Skin epidermis (tissue), 12 donors: ENCODE measurements around the gene GRIA4.

Experiments used
- H3K27ac ChIP-seq, 21 experiments: fragments of 200-600 bp; sonication (generic) in 11 of 21; one replicate each; pipeline ENCODE4 v1.5.0; 2020; ENCODE audit warnings: mild to moderate bottlenecking in 3 of 21, inconsistent platforms in 2 of 21, moderate library complexity in 2 of 21
- H3K4me3 ChIP-seq, 7 experiments: fragments of 200-600 bp; sonication (generic) in 2 of 7; one replicate each; pipeline ENCODE4 v1.5.0; 2020; ENCODE audit warnings: inconsistent platforms in 2 of 7, mild to moderate bottlenecking in 2 of 7, moderate library complexity in 1 of 7

Gene GRIA4

GRCh38 chr11:105635466-105635865 lies 25.6 kb downstream of the GRIA4 start:
- no peak overlapping the region for H3K4me3 ChIP-seq
- no peak overlapping the region for H3K27ac ChIP-seq

GRCh38 chr11:105636496-105636895 lies 26.6 kb downstream of the GRIA4 start:
- Histone ChIP-seq H3K27ac (no peak overlapping the region), H3K4me3 (no peak overlapping the region)

DNA sequence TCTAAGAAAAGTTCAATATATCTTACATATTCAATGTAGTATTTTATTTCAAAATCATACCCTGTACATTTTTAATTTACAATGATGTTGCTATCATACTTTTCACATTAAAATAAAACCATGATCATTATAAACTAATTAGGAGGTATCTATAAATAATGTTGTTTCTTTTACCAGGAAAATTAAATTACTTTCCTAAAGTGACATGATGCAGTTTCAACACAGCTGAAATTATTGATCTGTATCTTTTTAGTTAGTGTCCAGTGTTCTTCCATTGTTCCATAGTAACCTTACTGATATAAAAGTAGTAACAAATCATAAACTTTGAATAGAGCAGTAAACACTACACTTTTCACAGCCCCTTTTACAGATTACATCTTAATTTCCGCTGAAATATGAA lies 29.7 kb downstream of the GRIA4 start:
- Histone ChIP-seq H3K27ac (no peak overlapping the region), H3K4me3 (no peak overlapping the region)

GRCh38 chr11:105641433-105641832 lies 31.6 kb downstream of the GRIA4 start:
- H3K4me3 ChIP-seq, result no peak overlapping the region
- H3K27ac ChIP-seq, result no peak overlapping the region

GRCh38 chr11:105642870-105643269 lies 33.0 kb downstream of the GRIA4 start:
- H3K27ac ChIP-seq, result no peak overlapping the region

GRCh38 chr11:105644839-105645573 lies 35.1 kb downstream of the GRIA4 start:
- no peak overlapping the region for H3K4me3 ChIP-seq
- no peak overlapping the region for H3K27ac ChIP-seq

More at GRCh38 chr11:105642870-105643269, 33.0 kb downstream of the GRIA4 start:
- no peak overlapping the region for H3K4me3 ChIP-seq

DNA sequence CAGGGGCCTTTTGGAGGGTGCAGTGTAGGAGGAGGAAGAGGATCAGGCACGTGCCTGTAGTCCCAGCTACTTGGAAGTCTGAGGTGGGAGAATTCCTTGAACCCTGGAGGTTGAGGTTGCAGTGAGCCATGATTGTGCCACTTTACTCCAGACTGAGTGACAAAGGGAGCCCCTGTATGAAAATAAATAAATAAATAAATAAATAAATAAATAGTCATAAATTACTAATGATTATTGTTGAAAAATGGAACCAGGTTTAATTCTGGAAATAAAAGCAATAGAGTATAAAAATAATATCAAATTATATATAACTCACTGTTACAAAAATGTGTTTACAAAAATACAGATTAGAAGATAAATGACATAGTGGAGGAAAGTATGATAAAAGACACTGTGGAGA lies 37.9 kb downstream of the GRIA4 start:
- H3K4me3 ChIP-seq, result no peak overlapping the region
- no peak overlapping the region for H3K27ac ChIP-seq

GRCh38 chr11:105648762-105649161 lies 38.9 kb downstream of the GRIA4 start:
- no peak overlapping the region for H3K27ac ChIP-seq

DNA sequence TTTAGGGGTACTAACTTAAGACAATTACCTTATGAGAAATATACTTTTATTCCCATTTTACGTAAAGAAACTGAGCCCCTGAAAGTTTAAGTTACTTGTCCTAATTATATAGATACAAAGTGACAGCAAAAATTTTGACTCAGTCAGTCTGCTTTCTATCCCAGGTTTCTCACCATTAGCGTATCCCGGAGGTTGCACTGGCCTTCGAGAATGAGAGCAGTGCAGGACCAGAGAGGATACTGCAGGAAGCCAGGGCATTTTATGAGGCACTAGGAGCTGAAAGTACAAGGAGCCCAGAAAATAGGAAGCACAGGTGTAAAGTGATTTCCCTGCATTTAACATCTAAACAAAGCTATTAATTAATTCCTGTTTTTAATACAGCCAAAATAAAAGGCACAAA lies 55.4 kb downstream of the GRIA4 start:
- Histone ChIP-seq H3K27ac (no peak overlapping the region), H3K4me3 (no peak overlapping the region)

More at GRCh38 chr11:105648762-105649161, 38.9 kb downstream of the GRIA4 start:
- H3K4me3 ChIP-seq, result no peak overlapping the region

DNA sequence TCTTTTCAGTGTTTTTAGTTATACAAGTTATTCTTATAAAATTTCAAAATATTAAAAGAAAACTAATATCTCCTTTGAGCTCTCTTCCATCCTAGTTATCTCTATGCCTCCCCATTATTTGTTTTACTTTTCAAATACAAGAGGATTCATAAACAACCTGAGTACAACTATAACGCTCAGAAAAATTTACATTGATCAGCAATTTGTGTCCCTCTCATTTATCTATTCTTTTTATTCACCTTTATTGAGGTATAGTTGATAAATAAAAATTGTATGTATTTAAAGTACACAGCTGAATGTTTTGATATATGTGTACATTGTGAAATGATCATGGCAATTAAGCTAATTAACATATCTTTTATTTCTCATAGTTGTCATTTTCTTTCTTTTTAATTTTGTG lies 57.6 kb downstream of the GRIA4 start:
- Histone ChIP-seq H3K27ac (no peak overlapping the region), H3K4me3 (no peak overlapping the region)

GRCh38 chr11:105670811-105671210 lies 60.9 kb downstream of the GRIA4 start:
- Histone ChIP-seq H3K27ac (no peak overlapping the region), H3K4me3 (no peak overlapping the region)

DNA sequence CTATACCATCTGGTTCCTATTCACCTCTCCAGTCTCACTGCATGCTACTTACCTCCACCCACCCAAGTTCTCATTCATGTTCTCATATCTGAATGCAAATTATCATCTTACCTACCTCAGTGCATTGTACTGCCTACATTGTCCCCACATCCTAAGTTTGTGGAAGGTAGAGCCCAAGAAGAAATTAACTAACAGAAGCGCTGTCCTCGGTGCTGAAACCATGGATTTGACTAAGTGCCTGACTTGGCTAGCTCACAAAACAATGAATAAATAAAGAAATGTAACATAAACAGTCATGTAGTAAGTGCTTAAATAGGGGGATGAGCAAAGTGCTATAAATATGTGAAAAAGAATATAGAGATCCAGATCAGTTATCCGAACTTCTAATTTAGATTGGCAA lies 63.2 kb downstream of the GRIA4 start:
- H3K4me3 ChIP-seq, result no peak overlapping the region
- H3K27ac ChIP-seq, result no peak overlapping the region

- Histone ChIP-seq H3K27ac (no peak overlapping the region), H3K4me3 (no peak overlapping the region)
Observed at GRCh38 chr11:105689631-105690030, 79.8 kb downstream of the GRIA4 start.

- H3K27ac ChIP-seq, result no peak overlapping the region
- no peak overlapping the region for H3K4me3 ChIP-seq
Observed at GRCh38 chr11:105690467-105690866, 80.6 kb downstream of the GRIA4 start.

GRCh38 chr11:105693075-105693759 lies 83.3 kb downstream of the GRIA4 start:
- no peak overlapping the region for H3K4me3 ChIP-seq

GRCh38 chr11:105696000-105696399 lies 86.1 kb downstream of the GRIA4 start:
- Histone ChIP-seq H3K4me3 (no peak overlapping the region), H3K27ac (no peak overlapping the region)

More at GRCh38 chr11:105693075-105693759, 83.3 kb downstream of the GRIA4 start:
- no peak overlapping the region for H3K27ac ChIP-seq

- Histone ChIP-seq H3K27ac (no peak overlapping the region), H3K4me3 (no peak overlapping the region)
Observed at GRCh38 chr11:105697291-105697690, 87.4 kb downstream of the GRIA4 start.

GRCh38 chr11:105699203-105699602 lies 89.3 kb downstream of the GRIA4 start:
- Histone ChIP-seq H3K4me3 (no peak overlapping the region), H3K27ac (no peak overlapping the region)

DNA sequence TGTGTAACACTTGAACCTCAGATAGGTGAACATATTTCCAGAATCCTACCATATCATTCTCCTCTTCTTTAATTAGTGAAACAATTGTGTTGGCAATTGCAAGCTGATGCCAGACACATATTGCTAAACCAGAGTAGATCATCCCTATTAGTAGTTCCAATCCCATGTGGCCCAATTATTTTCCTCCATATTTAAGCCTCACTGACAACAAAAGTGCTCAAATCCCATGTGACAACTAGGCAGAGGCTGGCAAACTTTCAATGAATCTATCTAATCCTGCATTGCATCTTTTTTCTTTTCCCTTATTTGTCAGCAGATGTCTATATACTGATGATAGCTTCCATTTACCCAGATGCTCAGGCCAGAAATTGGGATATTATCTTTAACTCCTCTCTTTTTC lies 90.4 kb downstream of the GRIA4 start:
- H3K4me3 ChIP-seq, result no peak overlapping the region
- H3K27ac ChIP-seq, result no peak overlapping the region

DNA sequence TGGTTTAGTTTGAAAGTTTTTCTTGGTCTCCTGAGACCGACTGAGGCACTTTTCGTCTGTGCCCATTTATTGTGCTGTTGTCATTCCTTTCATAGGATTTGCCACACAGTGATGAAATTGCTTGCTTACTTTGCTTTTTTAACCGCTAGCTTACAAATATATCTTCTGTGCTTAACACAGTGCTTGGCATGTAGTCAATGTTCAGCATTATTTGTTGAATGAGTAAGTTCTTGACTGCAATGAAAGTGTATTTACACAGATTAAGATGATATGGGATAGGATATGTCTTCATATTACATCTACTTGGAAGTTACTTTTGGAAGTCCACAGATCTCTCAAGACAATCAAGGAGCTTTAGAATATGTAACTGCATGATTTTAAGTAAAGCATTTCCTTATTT lies 91.2 kb downstream of the GRIA4 start:
- H3K4me3 ChIP-seq, result no peak overlapping the region
- H3K27ac ChIP-seq, result no peak overlapping the region

- no peak overlapping the region for H3K27ac ChIP-seq
- H3K4me3 ChIP-seq, result no peak overlapping the region
Observed at GRCh38 chr11:105705786-105706530, 96.1 kb downstream of the GRIA4 start.
